ENCODE data around the gene NPHS2. TPM values are rescaled to one million over a fixed set of nuclear protein-coding genes. Genes with fewer than 3 reads are reported as not detected.

Gene NPHS2
- total RNA-seq, 1 experiment from 2014 or later, result not detected

DNA sequence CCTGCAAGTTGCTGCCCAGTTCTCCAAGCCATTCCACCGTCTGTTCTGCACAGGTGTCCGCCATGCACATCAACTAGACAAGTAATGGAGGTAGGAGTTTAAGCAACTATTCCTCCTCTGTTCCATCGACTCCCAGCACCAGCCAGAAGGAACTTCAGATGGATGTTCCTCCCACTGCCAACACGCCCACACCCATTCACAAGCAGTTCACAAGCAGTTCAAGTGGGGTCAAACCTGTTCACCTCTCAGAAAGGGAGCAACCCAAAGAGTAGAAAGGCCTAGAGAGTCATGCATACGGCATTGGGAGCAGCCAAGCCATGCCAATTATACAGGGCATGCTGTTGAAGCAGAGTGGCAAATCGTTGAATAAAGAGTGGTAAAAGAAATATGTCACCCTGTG lies 11.6 kb upstream of the NPHS2 start:
- ATAC-seq (no peak), DNase-seq (ENCODE audit: low read depth, low spot score) (no peak)
- no peaks in the 10 kb centered on the region for H3K36me3 ChIP-seq (ENCODE audit: control insufficient read depth in 1 of 2, insufficient read depth in 2 of 2, low read length in 2 of 2)
- H3K79me2 ChIP-seq (ENCODE audit: insufficient read depth, low read length), result no peaks in the 10 kb centered on the region
- no peak overlapping the region for H3K4me3 ChIP-seq (replicated peaks in 1 of 2; ENCODE audit: low read depth in 1 of 2, low read length in 2 of 2)
- H3K4me1 ChIP-seq (ENCODE audit: control insufficient read depth in 1 of 2, insufficient read depth in 2 of 2, low read length in 2 of 2), result no peaks in the 10 kb centered on the region
- no peaks in the 10 kb centered on the region for H4K20me1 ChIP-seq (ENCODE audit: insufficient read depth)
- no peak overlapping the region for H3K9ac ChIP-seq (ENCODE audit: low read length)
- no TSS peak for BruUV-seq (replicated peaks)
- H3K27ac ChIP-seq (ENCODE audit: low read depth, low read length), result no peak overlapping the region
- no peak overlapping the region for H3K4me2 ChIP-seq (ENCODE audit: low read length)
- H3K9me2 ChIP-seq (ENCODE audit: insufficient read depth), result no peaks in the 10 kb centered on the region
- ChIA-PET POLR2A (no interaction called here), RAD21 (ENCODE audit: low non-redundant PET in 1 of 2, low total read pairs in 2 of 2, uncharacterized antibody in 2 of 2, unreplicated experiment in 2 of 2) (no interaction called here), CTCF (no interaction called here)
- no peaks in the 10 kb centered on the region for H3K9me3 ChIP-seq (ENCODE audit: control insufficient read depth in 1 of 2, insufficient read depth in 1 of 2, low read depth in 1 of 2, low read length in 2 of 2)
- no peaks in the 10 kb centered on the region for H3K27me3 ChIP-seq (ENCODE audit: insufficient read depth, low read length)
- intact Hi-C loops (cut with micrococcal nuclease), result no loop called here
- no peak for TF ChIP-seq ZNF274 (IDR thresholded peaks at IDR 0.05; ENCODE audit: low read depth, low read length)
- no peak overlapping the region for H2AFZ ChIP-seq (ENCODE audit: low read depth, low read length, poor library complexity, severe bottlenecking)

DNA sequence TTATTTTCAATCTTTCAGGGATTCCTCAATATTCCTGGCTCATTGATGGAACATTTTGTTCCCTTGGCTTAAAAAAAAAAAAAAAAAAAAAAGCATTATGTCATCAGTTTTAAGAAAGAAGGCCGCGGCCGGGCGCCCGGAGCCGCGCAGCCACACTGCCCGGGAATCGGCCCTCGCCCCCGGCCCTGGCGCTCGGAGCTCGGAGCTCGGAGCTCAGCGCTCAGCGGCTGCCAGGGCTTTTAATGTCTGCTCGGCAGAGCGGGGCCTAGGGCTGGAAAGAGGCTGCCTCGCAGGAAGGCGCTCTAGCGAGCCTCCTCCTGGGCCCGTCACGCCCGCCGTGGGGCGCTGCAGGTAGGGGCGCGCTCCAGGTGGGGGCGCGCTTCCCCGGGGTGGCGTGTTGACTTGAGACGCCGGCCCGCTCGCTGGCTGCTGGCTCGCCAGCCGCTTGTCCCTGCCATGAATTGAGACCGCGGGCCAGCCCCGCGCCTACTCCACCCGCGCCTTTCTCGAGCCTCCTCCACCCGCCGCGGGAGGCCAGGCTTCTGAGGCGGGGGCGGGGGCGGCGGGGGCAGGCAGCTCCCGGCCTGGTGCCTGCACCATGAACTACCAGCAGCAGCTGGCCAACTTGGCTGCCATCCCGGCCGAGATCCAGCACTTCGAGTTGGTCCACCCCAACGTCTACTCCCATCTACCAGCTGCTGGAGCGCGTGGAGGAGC lies 10.5 kb upstream of the NPHS2 start:
- Histone ChIP-seq H3K9ac (ENCODE audit: low read length) (no peak overlapping the region), H3K27me3 (ENCODE audit: insufficient read depth, low read length) (no peaks in the 10 kb centered on the region), H3K4me3 (replicated peaks in 1 of 2; ENCODE audit: low read depth in 1 of 2, low read length in 2 of 2) (no peak overlapping the region), H3K27ac (ENCODE audit: low read depth, low read length) (no peak overlapping the region), H3K9me3 (ENCODE audit: control insufficient read depth in 1 of 2, insufficient read depth in 1 of 2, low read depth in 1 of 2, low read length in 2 of 2) (no peaks in the 10 kb centered on the region), H3K4me1 (ENCODE audit: control insufficient read depth in 1 of 2, insufficient read depth in 2 of 2, low read length in 2 of 2) (no peaks in the 10 kb centered on the region), H2AFZ (ENCODE audit: low read depth, low read length, poor library complexity, severe bottlenecking) (no peak overlapping the region), H3K9me2 (ENCODE audit: insufficient read depth) (no peaks in the 10 kb centered on the region), H4K20me1 (ENCODE audit: insufficient read depth) (no peaks in the 10 kb centered on the region), H3K36me3 (ENCODE audit: control insufficient read depth in 1 of 2, insufficient read depth in 2 of 2, low read length in 2 of 2) (no peaks in the 10 kb centered on the region), H3K4me2 (ENCODE audit: low read length) (no peak overlapping the region), H3K79me2 (ENCODE audit: insufficient read depth, low read length) (no peaks in the 10 kb centered on the region)
- CTCF ChIA-PET, result no interaction called here
- RAD21 ChIA-PET (ENCODE audit: low non-redundant PET in 1 of 2, low total read pairs in 2 of 2, uncharacterized antibody in 2 of 2, unreplicated experiment in 2 of 2), result no interaction called here
- ATAC-seq, result no peak
- POLR2A ChIA-PET, result no interaction called here
- no peak for DNase-seq (ENCODE audit: low read depth, low spot score)
- intact Hi-C loops (cut with micrococcal nuclease), result no loop called here
- TF ChIP-seq, protein P1, sequence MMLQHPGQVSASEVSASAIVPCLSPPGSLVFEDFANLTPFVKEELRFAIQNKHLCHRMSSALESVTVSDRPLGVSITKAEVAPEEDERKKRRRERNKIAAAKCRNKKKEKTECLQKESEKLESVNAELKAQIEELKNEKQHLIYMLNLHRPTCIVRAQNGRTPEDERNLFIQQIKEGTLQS (IDR thresholded peaks at IDR 0.05), result no peak
- TF ChIP-seq, protein P2, sequence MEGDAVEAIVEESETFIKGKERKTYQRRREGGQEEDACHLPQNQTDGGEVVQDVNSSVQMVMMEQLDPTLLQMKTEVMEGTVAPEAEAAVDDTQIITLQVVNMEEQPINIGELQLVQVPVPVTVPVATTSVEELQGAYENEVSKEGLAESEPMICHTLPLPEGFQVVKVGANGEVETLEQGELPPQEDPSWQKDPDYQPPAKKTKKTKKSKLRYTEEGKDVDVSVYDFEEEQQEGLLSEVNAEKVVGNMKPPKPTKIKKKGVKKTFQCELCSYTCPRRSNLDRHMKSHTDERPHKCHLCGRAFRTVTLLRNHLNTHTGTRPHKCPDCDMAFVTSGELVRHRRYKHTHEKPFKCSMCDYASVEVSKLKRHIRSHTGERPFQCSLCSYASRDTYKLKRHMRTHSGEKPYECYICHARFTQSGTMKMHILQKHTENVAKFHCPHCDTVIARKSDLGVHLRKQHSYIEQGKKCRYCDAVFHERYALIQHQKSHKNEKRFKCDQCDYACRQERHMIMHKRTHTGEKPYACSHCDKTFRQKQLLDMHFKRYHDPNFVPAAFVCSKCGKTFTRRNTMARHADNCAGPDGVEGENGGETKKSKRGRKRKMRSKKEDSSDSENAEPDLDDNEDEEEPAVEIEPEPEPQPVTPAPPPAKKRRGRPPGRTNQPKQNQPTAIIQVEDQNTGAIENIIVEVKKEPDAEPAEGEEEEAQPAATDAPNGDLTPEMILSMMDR (IDR thresholded peaks at IDR 0.05 in 2 of 3, conservative IDR thresholded peaks at IDR 0.05 in 1 of 3; ENCODE audit: borderline replicate concordance in 1 of 3, insufficient read depth in 1 of 3, low read depth in 2 of 3, low read length in 2 of 3), result no peak
- TF ChIP-seq SP1 (IDR thresholded peaks at IDR 0.05; ENCODE audit: low read depth) (no peak), CEBPB (IDR thresholded peaks at IDR 0.05; ENCODE audit: low read depth) (no peak), ZNF274 (IDR thresholded peaks at IDR 0.05; ENCODE audit: low read depth, low read length) (no peak), POLR2AphosphoS5 (IDR thresholded peaks at IDR 0.05; ENCODE audit: low read depth, low read length) (no peak), RAD21 (IDR thresholded peaks at IDR 0.05; ENCODE audit: low read depth) (no peak), YY1 (IDR thresholded peaks at IDR 0.05; ENCODE audit: extremely low read depth, insufficient replicate concordance, low read depth, low read length) (no peak), ZFX (IDR thresholded peaks at IDR 0.05) (no peak), FOSL1 (IDR thresholded peaks at IDR 0.05; ENCODE audit: low read depth) (no peak)
- TF ChIP-seq, protein P3, sequence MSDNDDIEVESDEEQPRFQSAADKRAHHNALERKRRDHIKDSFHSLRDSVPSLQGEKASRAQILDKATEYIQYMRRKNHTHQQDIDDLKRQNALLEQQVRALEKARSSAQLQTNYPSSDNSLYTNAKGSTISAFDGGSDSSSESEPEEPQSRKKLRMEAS (IDR thresholded peaks at IDR 0.05), result no peak
- BruUV-seq (replicated peaks), result no TSS peak

Data from HCT116 (cell line).